Stimulated activated memory B cell treated with anti-CD40 and anti-IgM and Interleukin-4, amounts not matched to agents 10 μg/mL and 1 μg/mL and 100 μg/mL, for 72 hours (primary cell): ENCODE measurements around the gene IL9.

Experiments used
- ATAC-seq: fragments of 150-1000 bp; cut with Tn5 transposase; 2 replicates; pipeline ENCODE4 v1.10.0; 2021
- H3K27ac Mint-ChIP-seq: one replicate; pipeline ENCODE4 v1.8.0; 2022; ENCODE audit warnings: mild to moderate bottlenecking, mixed read lengths
- H3K27me3 Mint-ChIP-seq: one replicate; pipeline ENCODE4 v1.8.0; 2022; ENCODE audit warnings: mixed read lengths
- H3K36me3 Mint-ChIP-seq: one replicate; pipeline ENCODE4 v1.8.0; 2022; ENCODE audit warnings: mixed read lengths
- H3K4me1 Mint-ChIP-seq: one replicate; pipeline ENCODE4 v1.8.0; 2022; ENCODE audit warnings: mixed read lengths
- H3K4me3 Mint-ChIP-seq: one replicate; pipeline ENCODE4 v1.8.0; 2022; ENCODE audit warnings: mild to moderate bottlenecking, moderate library complexity, mixed read lengths
- H3K9me3 Mint-ChIP-seq: one replicate; pipeline ENCODE4 v1.8.0; 2022; ENCODE audit warnings: mixed read lengths

Gene IL9

GRCh38 chr5:135905144-135905543, 9.5 kb upstream of the IL9 start:
- no peaks in the 10 kb centered on the region for H3K36me3 Mint-ChIP-seq
- peaks cover 42% of the 10 kb centered on the region for H3K27me3 Mint-ChIP-seq
- no peaks in the 10 kb centered on the region for H3K9me3 Mint-ChIP-seq
- no peak overlapping the region for H3K27ac Mint-ChIP-seq
- H3K4me1 Mint-ChIP-seq = no peaks in the 10 kb centered on the region
- no peak for ATAC-seq
- no peak overlapping the region for H3K4me3 Mint-ChIP-seq

GRCh38 chr5:135901633-135902032, 6.0 kb upstream of the IL9 start:
- no peak for ATAC-seq
- Mint-ChIP-seq H3K36me3 (no peaks in the 10 kb centered on the region), H3K27ac (no peak overlapping the region), H3K4me3 (no peak overlapping the region), H3K4me1 (no peaks in the 10 kb centered on the region), H3K27me3 (peaks cover 38% of the 10 kb centered on the region), H3K9me3 (no peaks in the 10 kb centered on the region)

- Mint-ChIP-seq H3K4me3 (no peak overlapping the region), H3K27me3 (peaks cover 29% of the 10 kb centered on the region), H3K36me3 (no peaks in the 10 kb centered on the region), H3K9me3 (no peaks in the 10 kb centered on the region), H3K27ac (no peak overlapping the region), H3K4me1 (no peaks in the 10 kb centered on the region)
- ATAC-seq = no peak
Observed at GRCh38 chr5:135900276-135900675, 4.6 kb upstream of the IL9 start.

- no peaks in the 10 kb centered on the region for H3K4me1 Mint-ChIP-seq
Observed at GRCh38 chr5:135898651-135899050, 3.0 kb upstream of the IL9 start.

GRCh38 chr5:135894789-135895188, 852 bp downstream of the IL9 start:
- peaks cover 6% of the 10 kb centered on the region for H3K4me1 Mint-ChIP-seq
- ATAC-seq = no peak
- H3K9me3 Mint-ChIP-seq = no peaks in the 10 kb centered on the region
- no peak overlapping the region for H3K4me3 Mint-ChIP-seq
- no peaks in the 10 kb centered on the region for H3K36me3 Mint-ChIP-seq
- peaks cover 9% of the 10 kb centered on the region for H3K27me3 Mint-ChIP-seq
- no peak overlapping the region for H3K27ac Mint-ChIP-seq

More at GRCh38 chr5:135898651-135899050, 3.0 kb upstream of the IL9 start:
- peaks cover 23% of the 10 kb centered on the region for H3K27me3 Mint-ChIP-seq
- no peaks in the 10 kb centered on the region for H3K9me3 Mint-ChIP-seq
- no peak overlapping the region for H3K27ac Mint-ChIP-seq
- no peaks in the 10 kb centered on the region for H3K36me3 Mint-ChIP-seq
- ATAC-seq = no peak
- no peak overlapping the region for H3K4me3 Mint-ChIP-seq

- Mint-ChIP-seq H3K36me3 (no peaks in the 10 kb centered on the region), H3K4me3 (no peak overlapping the region), H3K4me1 (peaks cover 6% of the 10 kb centered on the region), H3K27me3 (peaks cover 9% of the 10 kb centered on the region), H3K27ac (no peak overlapping the region), H3K9me3 (no peaks in the 10 kb centered on the region)
- no peak for ATAC-seq
Observed at GRCh38 chr5:135894276-135894675, 1.4 kb downstream of the IL9 start.

GRCh38 chr5:135891791-135892190, 3.9 kb downstream of the IL9 start:
- no peaks in the 10 kb centered on the region for H3K27me3 Mint-ChIP-seq
- no peak for ATAC-seq
- H3K9me3 Mint-ChIP-seq = no peaks in the 10 kb centered on the region
- H3K4me3 Mint-ChIP-seq = no peak overlapping the region
- no peak overlapping the region for H3K27ac Mint-ChIP-seq
- H3K36me3 Mint-ChIP-seq = no peaks in the 10 kb centered on the region
- peaks cover 14% of the 10 kb centered on the region for H3K4me1 Mint-ChIP-seq

- H3K27ac Mint-ChIP-seq = no peak overlapping the region
- no peaks in the 10 kb centered on the region for H3K36me3 Mint-ChIP-seq
- H3K27me3 Mint-ChIP-seq = no peaks in the 10 kb centered on the region
- peaks cover 14% of the 10 kb centered on the region for H3K4me1 Mint-ChIP-seq
- H3K9me3 Mint-ChIP-seq = no peaks in the 10 kb centered on the region
- ATAC-seq = no peak
- H3K4me3 Mint-ChIP-seq = no peak overlapping the region
Observed at GRCh38 chr5:135891268-135891667, 4.4 kb downstream of the IL9 start.

GRCh38 chr5:135890867-135891266, 4.8 kb downstream of the IL9 start:
- no peak overlapping the region for H3K27ac Mint-ChIP-seq
- H3K27me3 Mint-ChIP-seq = no peaks in the 10 kb centered on the region
- ATAC-seq = peak; percentile 76
- H3K36me3 Mint-ChIP-seq = no peaks in the 10 kb centered on the region
- peaks cover 14% of the 10 kb centered on the region for H3K4me1 Mint-ChIP-seq
- no peaks in the 10 kb centered on the region for H3K9me3 Mint-ChIP-seq
- H3K4me3 Mint-ChIP-seq = no peak overlapping the region

- no peak overlapping the region for H3K27ac Mint-ChIP-seq
- H3K9me3 Mint-ChIP-seq = no peaks in the 10 kb centered on the region
- no peak for ATAC-seq
- no peaks in the 10 kb centered on the region for H3K36me3 Mint-ChIP-seq
- peaks cover 14% of the 10 kb centered on the region for H3K4me1 Mint-ChIP-seq
- no peaks in the 10 kb centered on the region for H3K27me3 Mint-ChIP-seq
- H3K4me3 Mint-ChIP-seq = no peak overlapping the region
Observed at GRCh38 chr5:135890296-135890695, 5.3 kb downstream of the IL9 start.

GRCh38 chr5:135887881-135888614, 7.6 kb downstream of the IL9 start:
- Mint-ChIP-seq H3K4me3 (peak overlapping the region; percentile 29), H3K9me3 (no peaks in the 10 kb centered on the region), H3K36me3 (no peaks in the 10 kb centered on the region), H3K27me3 (peaks cover 13% of the 10 kb centered on the region), H3K27ac (no peak overlapping the region), H3K4me1 (peaks cover 14% of the 10 kb centered on the region)
- ATAC-seq = no peak

GRCh38 chr5:135887447-135887864, 8.2 kb downstream of the IL9 start:
- no peaks in the 10 kb centered on the region for H3K9me3 Mint-ChIP-seq
- peak overlapping the region; percentile 29 for H3K4me3 Mint-ChIP-seq
- ATAC-seq = peak; percentile 75
- H3K27ac Mint-ChIP-seq = no peak overlapping the region
- H3K4me1 Mint-ChIP-seq = peaks cover 14% of the 10 kb centered on the region
- H3K27me3 Mint-ChIP-seq = peaks cover 16% of the 10 kb centered on the region
- no peaks in the 10 kb centered on the region for H3K36me3 Mint-ChIP-seq

- peaks cover 14% of the 10 kb centered on the region for H3K4me1 Mint-ChIP-seq
- H3K4me3 Mint-ChIP-seq = no peak overlapping the region
- no peaks in the 10 kb centered on the region for H3K9me3 Mint-ChIP-seq
- H3K27ac Mint-ChIP-seq = no peak overlapping the region
- H3K36me3 Mint-ChIP-seq = no peaks in the 10 kb centered on the region
- H3K27me3 Mint-ChIP-seq = peaks cover 18% of the 10 kb centered on the region
- ATAC-seq = no peak
Observed at GRCh38 chr5:135886136-135886535, 9.5 kb downstream of the IL9 start.

- H3K27me3 Mint-ChIP-seq = peaks cover 29% of the 10 kb centered on the region
- no peak overlapping the region for H3K27ac Mint-ChIP-seq
- H3K36me3 Mint-ChIP-seq = no peaks in the 10 kb centered on the region
- ATAC-seq = no peak
- H3K4me1 Mint-ChIP-seq = peaks cover 8% of the 10 kb centered on the region
- H3K9me3 Mint-ChIP-seq = no peaks in the 10 kb centered on the region
- no peak overlapping the region for H3K4me3 Mint-ChIP-seq
Observed at GRCh38 chr5:135885031-135885430, 10.6 kb downstream of the IL9 start.

GRCh38 chr5:135883441-135883840, 12.2 kb downstream of the IL9 start:
- peaks cover 30% of the 10 kb centered on the region for H3K27me3 Mint-ChIP-seq
- no peak overlapping the region for H3K4me3 Mint-ChIP-seq
- peaks cover 8% of the 10 kb centered on the region for H3K4me1 Mint-ChIP-seq
- ATAC-seq = no peak
- H3K36me3 Mint-ChIP-seq = no peaks in the 10 kb centered on the region
- no peak overlapping the region for H3K27ac Mint-ChIP-seq
- no peaks in the 10 kb centered on the region for H3K9me3 Mint-ChIP-seq

GRCh38 chr5:135883026-135883425, 12.6 kb downstream of the IL9 start:
- Mint-ChIP-seq H3K4me3 (no peak overlapping the region), H3K27ac (no peak overlapping the region), H3K36me3 (no peaks in the 10 kb centered on the region), H3K4me1 (peaks cover 8% of the 10 kb centered on the region), H3K27me3 (peaks cover 30% of the 10 kb centered on the region), H3K9me3 (no peaks in the 10 kb centered on the region)
- no peak for ATAC-seq
